Upper lobe of left lung (tissue), 4 donors: ENCODE data around the gene GNG13.

Experiments used
- CTCF ChIP-seq, 6 experiments: fragments of 450-650 bp in 4 of 6; fragments of 200-600 bp in 2 of 6; sonication (generic) in 2 of 6; IDR thresholded peaks; one replicate each; pipeline ENCODE4 v1.5.1; 2016 to 2019; ENCODE audit warnings: antibody characterized with exemption in 6 of 6
- EP300 ChIP-seq, 4 donors: sonication (generic); formaldehyde crosslinking; IDR thresholded peaks; one replicate each; pipeline ENCODE4 v1.5.1; 2017; ENCODE audit warnings: antibody characterized with exemption in 4 of 4, control low read depth in 2 of 4
- POLR2A ChIP-seq, 4 donors: fragments of 450-650 bp; IDR thresholded peaks; one replicate each; pipeline ENCODE4 v1.5.1; 2016 to 2017; ENCODE audit warnings: antibody characterized with exemption in 4 of 4, mild to moderate bottlenecking in 2 of 4
- POLR2AphosphoS5 ChIP-seq, 2 donors: sonication (generic); formaldehyde crosslinking; IDR thresholded peaks; one replicate each; pipeline ENCODE4 v1.5.1; 2017; ENCODE audit warnings: antibody characterized with exemption in 2 of 2

GRCh38 chr16:761625-762513, 38.7 kb downstream of the GNG13 start:
- peak in 1 of 4 donors; percentile 12 for TF ChIP-seq POLR2A (IDR thresholded peaks at IDR 0.05)
- TF ChIP-seq CTCF (IDR thresholded peaks at IDR 0.05), result no peak
- no peak for TF ChIP-seq EP300 (IDR thresholded peaks at IDR 0.05)
- no peak for TF ChIP-seq POLR2AphosphoS5 (IDR thresholded peaks at IDR 0.05)
